ENCODE data around the gene RD3L.

DNA sequence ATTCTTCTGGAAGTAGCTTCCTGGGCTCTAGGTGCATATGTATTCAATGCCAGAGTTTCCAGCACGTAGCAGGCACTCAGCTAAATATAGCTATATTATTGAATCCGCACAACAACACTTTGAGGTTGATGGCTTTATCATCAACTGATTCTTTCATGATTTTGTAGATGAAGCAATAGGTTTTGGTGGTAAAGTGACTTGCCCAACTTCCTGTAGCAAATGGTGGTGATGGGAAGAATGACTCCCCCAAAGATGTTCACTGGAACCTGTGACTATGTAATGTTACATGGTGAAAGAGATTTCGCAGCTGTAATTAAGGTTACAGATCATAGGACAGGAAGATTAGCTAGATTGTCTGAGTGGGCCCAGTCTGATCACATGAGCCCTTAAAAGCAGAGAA, 10.9 kb downstream of the RD3L start:
- TF ChIP-seq CTCF (IDR thresholded peaks at IDR 0.05) (no peak), POLR2A (IDR thresholded peaks at IDR 0.05) (no peak)

Data from thyroid gland (tissue), 4 donors.